Measurements from ENCODE around the gene FHL1. TPM values are rescaled to one million over a fixed set of nuclear protein-coding genes. Genes with fewer than 3 reads are reported as not detected.

FHL1 gene
- total RNA-seq, 8 experiments from 2014 or later: 1.7 to 379 (median 62.3) TPM

- no peak for ATAC-seq (replicated peaks in 6 of 8)
- 8 to 60% (median 48%) methylated on average over 1 to 3 of the region's 5 CpGs; no CpG with 5 or more reads in 7 of the 10 experiments for WGBS, 10 experiments
Observed at GRCh38 chrX:136255541-136255940, 108.2 kb downstream of the FHL1 start.

GRCh38 chrX:136256026-136256425 is 108.7 kb downstream of the FHL1 start:
- in situ Hi-C loops (cut with MboI; ENCODE audit: low pct_unique_long_range_greater_than_20kb in 2 of 9, low sequenced_read_pairs in 9 of 9, unreplicated experiment in 9 of 9): no loop called here
- Histone ChIP-seq H3K4me1 (replicated peaks in 1 of 2) (peaks cover 0 to 3% of the 10 kb centered on the region in 2 donors), H3K27ac (no peak overlapping the region), H3K4me3 (no peak overlapping the region)
- ATAC-seq (replicated peaks in 6 of 8): no peak
- 10 to 67% (median 40%) methylated on average over 1 to 6 of the region's 7 CpGs; no CpG with 5 or more reads in 5 of the 10 experiments for WGBS, 10 experiments

More at GRCh38 chrX:136255541-136255940, 108.2 kb downstream of the FHL1 start:
- Histone ChIP-seq H3K4me3 (no peak overlapping the region), H3K4me1 (replicated peaks in 1 of 2) (peaks cover 0 to 3% of the 10 kb centered on the region in 2 donors), H3K27ac (no peak overlapping the region)
- in situ Hi-C loops (cut with MboI; ENCODE audit: low pct_unique_long_range_greater_than_20kb in 2 of 9, low sequenced_read_pairs in 9 of 9, unreplicated experiment in 9 of 9): no loop called here

GRCh38 chrX:136258951-136259350 is 111.6 kb downstream of the FHL1 start:
- Histone ChIP-seq H3K4me3 (no peak overlapping the region), H3K4me1 (replicated peaks in 1 of 2) (no peaks in the 10 kb centered on the region), H3K27ac (no peak overlapping the region)
- 13 to 80% (median 40%) methylated on average over 1 of the region's 1 CpG; no CpG with 5 or more reads in 7 of the 10 experiments for WGBS, 10 experiments
- ATAC-seq (replicated peaks in 6 of 8): no peak
- in situ Hi-C loops (cut with MboI; ENCODE audit: low pct_unique_long_range_greater_than_20kb in 2 of 9, low sequenced_read_pairs in 9 of 9, unreplicated experiment in 9 of 9): no loop called here

GRCh38 chrX:136259543-136259942 is 112.2 kb downstream of the FHL1 start:
- 0 to 68% (median 42%) methylated on average over 1 to 4 of the region's 4 CpGs; no CpG with 5 or more reads in 7 of the 10 experiments for WGBS, 10 experiments
- Histone ChIP-seq H3K27ac (no peak overlapping the region), H3K4me1 (replicated peaks in 1 of 2) (no peaks in the 10 kb centered on the region), H3K4me3 (no peak overlapping the region)
- in situ Hi-C loops (cut with MboI; ENCODE audit: low pct_unique_long_range_greater_than_20kb in 2 of 9, low sequenced_read_pairs in 9 of 9, unreplicated experiment in 9 of 9): no loop called here
- no peak for ATAC-seq (replicated peaks in 6 of 8)

GRCh38 chrX:136260776-136261175 is 113.4 kb downstream of the FHL1 start:
- no peak overlapping the region for H3K4me3 ChIP-seq
- ATAC-seq (replicated peaks in 6 of 8): no peak
- in situ Hi-C loops (cut with MboI; ENCODE audit: low pct_unique_long_range_greater_than_20kb in 2 of 9, low sequenced_read_pairs in 9 of 9, unreplicated experiment in 9 of 9): no loop called here
- H3K4me1 ChIP-seq (replicated peaks in 1 of 2): no peaks in the 10 kb centered on the region
- H3K27ac ChIP-seq: no peak overlapping the region

Other genes with a start within 250 kb of the FHL1 start
- gene MMGT1, start 173.5 kb upstream of the FHL1 start, total RNA-seq: 10 to 100 TPM; 17.8 to 30.8 (median 23.3) TPM
- gene SLC9A6, start 162.1 kb upstream of the FHL1 start, total RNA-seq: 10 to 100 TPM; 12.0 to 37.0 (median 31.1) TPM
- 10 to 100 TPM in 3 of 8 experiments, 1 to 10 TPM in 5; 2.9 to 22.9 (median 8.7) TPM for gene MAP7D3, start 103.9 kb downstream of the FHL1 start, total RNA-seq
- gene ADGRG4, start 153.4 kb downstream of the FHL1 start, total RNA-seq: under 1 TPM in 7 of 8 experiments, not detected in 1; under 0.01 to 0.17 (median 0.04) TPM